Central memory CD4-positive, alpha-beta T cell (primary cell): ENCODE results near the gene CLDN9.

Experiments used
- DNase-seq: peaks from one replicate; pipeline ENCODE4 v3.0.0; 2022

The CLDN9 gene

DNA sequence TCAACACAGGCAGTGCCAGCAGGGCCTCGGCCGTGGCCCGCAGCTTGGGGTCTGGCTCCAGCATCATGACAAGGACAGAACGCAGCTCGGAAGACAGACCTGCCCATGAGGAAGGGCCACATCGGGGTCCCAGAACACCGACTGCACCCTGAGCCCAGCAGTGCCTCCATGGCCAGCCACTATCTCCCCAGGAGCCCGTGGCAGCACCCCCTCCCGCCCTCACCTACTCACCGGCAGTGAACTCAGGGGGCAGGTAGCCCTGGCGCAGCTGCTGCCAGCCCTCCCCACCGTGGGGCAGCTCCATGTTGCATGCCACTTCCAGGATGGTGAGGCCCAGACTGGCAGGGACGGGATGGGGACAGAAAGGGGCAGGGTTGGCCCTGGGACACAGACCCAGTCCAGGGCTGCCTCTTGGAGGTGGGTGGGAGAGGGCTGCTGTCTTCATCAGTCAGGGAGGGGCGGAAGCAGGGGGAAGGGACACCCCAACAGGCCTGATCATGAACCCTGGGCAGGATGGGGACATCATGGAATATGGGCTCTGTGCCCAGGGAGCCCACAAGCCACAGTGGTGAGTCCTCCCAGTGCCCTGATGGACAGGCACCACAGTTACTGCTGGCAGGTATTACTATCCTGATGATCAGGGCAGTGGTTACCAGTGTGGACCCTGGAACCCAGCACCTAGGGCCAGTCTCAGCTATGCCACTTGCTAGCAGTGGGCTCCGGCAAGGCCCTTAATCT, 38.2 kb upstream of the CLDN9 start:
- DNase-seq, result no peak

DNA sequence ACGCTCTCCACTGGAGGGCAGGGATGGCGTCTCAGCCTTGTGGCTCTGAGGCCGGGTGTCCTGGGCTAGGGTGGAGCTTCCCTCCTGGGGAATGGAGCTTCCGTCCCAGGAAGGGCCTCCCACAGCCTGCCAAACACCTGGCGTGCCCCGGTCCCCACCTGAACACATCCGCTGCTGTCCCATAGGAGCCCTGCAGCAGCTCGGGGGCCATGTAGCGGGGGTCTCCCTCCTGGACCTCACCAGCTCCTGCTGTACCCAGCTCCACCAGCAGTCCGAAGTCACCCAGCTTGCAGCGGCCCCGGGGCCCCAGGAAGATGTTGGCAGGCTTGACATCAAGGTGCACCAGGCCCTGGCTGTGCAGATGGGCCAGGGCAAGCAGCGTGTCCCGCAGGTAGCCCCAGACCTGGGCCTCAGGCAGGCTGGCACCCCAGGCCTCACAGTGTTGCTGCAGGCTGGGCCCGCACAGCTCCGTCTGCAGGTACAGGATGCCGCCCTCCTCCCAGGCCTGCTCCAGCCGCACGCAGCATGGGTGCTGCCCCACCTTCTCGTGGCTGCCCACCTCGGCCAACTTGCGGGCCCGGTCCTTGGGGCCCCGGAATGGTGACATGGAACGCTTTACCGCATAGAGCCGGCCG, 37.4 kb upstream of the CLDN9 start:
- no peak for DNase-seq

DNA sequence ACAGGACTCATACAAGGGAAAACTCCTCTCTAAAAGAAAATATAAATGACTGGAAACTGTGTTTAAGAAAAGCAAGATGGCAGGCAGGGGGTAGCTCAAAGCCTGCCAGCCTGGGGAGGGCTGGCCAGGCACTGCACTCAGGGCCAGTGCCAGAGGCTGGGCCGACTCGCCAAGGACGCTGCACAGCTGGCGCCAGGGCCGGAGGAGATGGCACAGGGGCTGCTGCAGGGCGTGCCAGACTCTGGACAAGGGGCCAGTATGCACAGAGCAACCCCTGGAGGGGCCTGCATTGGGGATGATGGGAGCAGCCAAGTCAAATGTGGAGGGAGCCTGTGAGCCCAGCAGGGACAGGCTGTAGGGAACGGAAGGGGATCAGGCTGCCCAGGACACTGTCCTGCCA, 36.5 kb upstream of the CLDN9 start:
- DNase-seq, result no peak

DNA sequence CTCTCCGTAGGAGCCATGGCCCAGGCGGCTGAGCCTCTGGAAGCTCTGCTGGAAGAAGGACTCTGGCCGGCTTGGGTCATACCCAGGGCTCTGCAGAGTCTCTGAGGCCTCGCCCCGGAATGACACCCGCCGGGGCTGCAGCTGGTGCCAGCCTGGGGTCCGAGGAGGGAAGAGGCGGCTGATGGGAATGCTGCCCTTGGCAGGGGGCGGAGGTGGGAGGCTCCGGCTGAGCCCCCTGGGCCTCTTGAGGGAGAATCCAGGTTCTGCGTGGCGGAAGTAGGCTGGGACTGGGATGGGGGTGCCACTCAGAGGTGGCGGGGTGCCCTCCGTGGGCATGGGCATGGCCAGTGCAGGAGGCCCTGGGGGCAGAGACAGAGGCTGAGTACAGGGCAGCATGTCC, 36.0 kb upstream of the CLDN9 start:
- DNase-seq, result no peak

DNA sequence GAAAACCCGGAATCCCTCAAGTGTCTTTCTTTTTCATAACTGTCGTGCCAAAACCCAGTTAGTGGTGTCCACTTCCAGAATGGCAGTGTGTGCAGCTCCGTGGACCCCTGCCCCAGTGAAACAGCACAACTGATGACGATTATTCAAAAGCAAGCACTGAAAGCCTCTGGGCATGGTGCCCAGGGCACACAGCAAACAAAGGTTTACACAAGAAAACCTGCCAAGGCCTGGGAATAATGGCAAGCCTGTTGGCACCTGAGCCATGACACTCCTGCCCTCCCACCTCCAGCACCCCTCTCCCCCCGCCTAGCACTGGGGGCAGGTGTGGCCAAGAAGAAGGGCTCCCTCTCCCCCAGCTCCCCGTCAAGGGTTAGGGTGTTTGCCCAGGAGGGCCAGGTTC, 35.3 kb upstream of the CLDN9 start:
- no peak for DNase-seq

DNA sequence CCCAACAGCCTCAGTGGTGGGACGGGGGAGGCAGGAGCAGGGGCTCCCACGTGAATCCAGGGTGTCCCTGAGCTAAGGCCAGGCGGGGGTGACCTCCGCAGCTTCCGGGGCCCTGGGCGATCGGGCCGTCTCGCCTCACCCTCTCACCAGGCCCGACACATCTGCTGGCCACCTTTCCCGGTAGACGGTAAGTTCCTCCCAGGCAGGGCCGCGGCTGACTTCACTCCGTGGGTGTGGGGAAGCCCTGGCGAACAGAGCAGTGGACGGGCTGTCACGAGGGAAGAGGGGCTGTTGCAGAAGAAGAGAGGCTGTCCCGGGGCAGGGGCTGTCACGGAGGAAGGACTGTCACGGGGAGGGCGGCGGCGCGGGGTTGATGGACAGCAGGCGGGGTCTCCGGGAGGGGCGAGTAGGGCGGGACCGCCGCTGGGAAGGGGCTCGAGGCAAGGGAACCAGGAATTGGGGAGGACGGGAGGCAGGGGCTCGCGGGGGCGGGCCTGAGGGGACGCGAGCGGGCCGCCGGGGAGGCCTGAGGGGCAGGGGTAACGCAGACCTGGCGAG, 33.0 kb upstream of the CLDN9 start:
- DNase-seq, result no peak

DNA sequence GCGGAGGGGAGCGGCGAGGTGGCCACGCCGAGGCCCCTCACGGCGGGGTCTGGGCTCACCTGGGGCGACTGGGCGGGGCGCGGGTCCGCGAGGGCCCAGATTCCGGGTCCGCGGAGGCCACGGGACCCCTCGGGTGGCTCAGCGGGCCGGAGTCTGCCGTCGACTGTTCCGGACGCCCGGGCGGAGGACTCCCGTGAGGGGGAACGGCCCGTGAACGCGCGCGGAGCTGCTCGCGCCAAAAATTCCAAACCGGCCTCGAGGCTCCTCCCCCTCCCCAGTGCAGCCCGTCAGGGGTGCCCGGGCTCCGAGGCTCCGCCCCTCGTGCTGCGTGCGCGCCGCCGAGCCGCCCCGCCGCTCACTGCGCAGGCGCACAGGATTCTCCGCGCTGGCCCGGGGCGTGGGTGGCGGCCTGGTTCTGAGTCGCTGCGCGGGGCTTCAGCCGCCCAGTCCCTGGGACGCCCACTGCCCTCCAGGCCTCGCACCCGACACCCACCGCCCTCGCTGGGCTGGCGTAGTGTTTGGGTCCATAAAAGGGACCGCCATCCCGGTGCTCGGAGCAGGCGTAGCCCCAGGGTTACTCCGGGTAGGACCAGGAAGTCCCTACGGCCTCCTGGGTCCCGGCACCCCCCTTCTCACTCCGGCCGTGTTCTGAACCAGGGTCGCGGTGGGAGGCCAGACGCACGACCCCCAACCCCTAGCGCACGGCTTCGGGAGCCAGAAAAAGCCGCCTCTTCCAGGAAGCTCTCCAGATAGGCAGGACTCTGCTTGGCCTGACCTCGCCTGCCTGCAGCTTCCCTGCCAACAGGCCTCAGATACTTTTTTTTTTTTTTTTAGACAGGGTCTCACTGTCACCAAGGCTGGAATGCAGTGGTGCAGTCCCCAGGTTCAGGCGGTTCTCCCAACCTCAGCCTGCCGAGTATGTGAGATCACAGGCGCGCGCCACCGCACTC, 32.2 kb upstream of the CLDN9 start, which contains the start of gene PKMYT1:
Gene PKMYT1 (minus strand): TSS at position 220 of the 950 bp plus-strand sequence. CDS start 789 bp downstream, outside the sequence.
- peak; percentile 93 for DNase-seq

DNA sequence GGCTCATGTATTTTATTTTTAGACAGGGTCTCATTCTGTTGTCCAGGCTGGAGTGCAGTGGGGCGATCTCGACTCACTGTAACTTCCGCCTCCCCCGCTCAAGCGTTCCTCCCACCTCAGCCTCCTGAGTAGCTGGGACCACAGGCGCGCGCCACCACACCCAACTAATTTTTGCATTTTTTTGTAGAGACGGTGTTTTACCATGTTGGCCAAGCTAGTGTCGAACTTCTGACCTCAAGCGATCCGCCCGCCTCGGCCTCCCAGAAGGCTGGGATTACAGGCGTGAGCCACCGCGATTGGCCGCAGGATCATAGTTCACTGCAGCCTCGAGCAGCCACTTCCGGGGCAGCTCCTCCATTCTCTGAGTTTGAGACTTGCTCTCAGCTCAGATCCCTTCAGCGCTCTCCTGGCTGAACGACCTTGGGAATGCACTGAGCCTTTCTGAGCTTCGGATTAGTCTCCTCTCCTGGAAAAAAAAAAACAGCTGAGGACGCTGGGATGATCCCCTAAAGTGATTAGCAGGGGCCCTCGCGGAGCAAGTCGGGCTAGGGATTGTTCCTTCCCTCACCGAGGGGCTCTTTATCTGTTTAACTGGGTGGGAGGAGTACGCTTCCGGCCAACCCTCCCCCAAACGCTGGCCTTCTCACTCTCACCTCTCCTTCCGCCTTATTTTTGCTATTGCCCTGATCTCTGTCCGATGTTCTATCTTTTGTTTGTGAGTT, 31.4 kb upstream of the CLDN9 start:
- DNase-seq, result no peak

DNA sequence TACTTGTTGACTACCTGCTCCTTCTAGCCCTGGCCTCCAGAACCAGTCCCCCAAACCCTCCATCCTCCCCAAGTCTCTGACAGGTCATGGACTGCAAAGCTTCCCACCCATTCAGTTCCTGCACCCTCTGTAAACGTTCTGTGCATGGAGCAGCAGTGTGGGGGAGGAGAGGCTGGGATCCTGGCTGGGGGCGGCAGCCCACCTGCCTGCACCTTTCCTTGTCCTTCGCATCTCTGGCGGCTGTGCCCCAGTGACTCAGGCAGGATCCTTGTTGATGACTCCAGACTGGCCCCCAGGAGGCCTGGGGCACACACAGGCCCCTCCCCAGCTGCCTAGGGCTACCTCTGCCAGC, 30.8 kb upstream of the CLDN9 start:
- no peak for DNase-seq

DNA sequence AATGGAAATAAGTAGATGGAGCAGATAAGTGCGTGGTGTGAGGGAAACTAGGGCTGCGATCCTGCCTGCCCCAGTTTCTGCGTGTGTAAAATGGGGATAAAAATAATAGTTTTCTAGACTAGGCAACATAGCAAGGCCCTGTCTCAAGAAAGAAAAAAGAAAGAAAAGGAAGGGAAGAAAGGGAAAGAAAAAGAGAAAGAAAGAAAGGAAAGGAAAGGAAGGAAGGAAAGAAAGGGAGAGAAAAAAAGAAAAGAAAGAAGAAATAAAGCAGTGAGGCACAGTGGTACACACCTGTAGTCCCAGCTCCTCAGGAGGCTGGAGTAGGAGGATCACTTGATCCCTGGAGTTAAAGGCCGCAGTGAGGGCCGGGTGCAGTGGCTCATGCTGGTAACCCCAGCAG, 30.3 kb upstream of the CLDN9 start:
- DNase-seq, result no peak

DNA sequence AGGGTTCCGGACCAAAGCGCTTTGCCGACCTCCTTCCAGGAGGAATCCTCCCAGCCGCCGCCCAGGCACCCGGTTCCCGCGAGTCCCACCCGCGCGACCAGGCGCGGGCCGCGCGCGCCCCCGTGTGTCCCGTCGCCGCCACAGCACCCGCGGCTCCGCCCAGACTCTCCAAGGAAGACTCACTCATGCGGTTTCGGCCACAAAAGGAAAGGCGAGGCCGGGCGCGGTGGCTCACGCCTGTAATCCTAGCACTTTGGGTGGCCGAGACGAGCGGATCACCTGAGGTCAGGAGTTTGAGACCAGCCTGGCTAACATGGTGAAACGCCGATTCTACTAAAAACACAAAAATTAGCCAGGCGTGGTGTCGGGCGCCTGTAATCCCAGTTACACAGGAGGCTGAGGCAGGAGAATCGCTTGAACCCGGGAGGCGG, 29.0 kb upstream of the CLDN9 start:
- no peak for DNase-seq

DNA sequence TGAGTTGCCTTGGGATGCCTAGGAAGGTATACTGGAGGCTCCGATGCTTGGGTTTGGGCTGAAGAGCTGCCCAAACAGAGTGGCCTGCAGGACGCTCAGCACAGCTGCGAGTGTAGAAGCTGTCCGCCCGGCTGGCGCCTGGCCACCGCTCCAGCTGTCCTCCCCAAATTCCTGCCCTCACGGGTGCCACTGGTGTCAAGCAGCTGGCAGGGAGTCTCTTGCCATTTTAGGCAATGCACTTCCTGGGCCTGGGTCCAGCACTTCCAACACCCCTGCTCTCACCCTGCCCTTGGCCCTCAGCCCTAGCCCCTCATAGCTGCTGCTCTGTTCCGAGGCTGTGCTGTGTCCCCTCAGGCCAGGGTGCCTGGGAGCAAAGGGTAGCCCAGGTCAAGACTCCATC, 27.3 kb upstream of the CLDN9 start:
- no peak for DNase-seq

DNA sequence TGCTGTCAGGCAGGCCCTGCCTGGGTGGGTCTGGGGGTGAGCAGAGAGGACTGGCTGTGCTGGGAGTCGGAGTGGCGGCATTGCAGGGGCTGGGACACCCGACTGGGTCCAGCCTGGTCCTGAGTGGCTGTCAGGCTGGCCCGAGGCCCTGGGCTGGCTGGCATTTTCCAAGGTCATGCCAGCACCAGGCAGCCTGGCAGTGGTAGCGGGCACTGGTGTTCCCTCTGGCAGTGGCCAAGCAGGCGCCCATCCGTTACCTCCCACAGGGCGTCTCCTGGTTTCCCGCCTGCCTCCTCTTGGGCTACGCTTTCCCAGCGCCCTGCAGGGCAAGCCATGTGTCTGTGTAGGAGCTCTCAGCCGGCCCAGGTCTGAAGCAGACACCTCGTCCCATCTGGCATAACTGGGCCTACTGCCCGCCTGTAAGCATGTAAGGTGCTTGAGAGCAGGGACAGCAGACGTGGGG, 26.8 kb upstream of the CLDN9 start:
- DNase-seq, result no peak

DNA sequence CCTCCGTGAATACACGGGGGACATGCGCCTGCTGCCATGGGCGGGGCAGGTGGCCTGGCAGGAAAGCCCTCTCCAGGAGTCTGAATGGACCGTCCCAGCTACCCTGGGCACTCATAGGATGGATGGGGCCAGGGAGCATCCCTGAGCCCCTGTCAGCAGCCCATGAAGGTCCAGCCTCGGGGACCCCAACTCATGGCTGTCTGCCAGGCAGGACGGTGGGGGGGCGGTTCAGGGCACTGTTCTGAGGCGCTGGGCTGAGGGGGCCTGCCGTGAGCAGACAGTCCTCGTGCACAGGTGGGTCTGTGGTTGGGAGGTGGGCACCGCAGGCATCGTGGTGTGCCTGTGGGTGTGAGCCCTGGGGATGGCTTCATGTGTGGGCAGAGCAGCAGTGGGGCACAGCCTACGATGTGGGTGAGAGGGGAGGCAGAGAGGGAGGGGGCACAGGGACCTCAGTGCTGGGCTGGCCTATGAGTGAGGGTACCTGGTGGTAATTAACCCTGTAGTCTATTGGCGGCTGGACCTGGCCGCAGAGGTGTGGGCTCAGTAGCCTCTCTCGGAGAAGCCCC, 26.0 kb upstream of the CLDN9 start:
- DNase-seq, result no peak

DNA sequence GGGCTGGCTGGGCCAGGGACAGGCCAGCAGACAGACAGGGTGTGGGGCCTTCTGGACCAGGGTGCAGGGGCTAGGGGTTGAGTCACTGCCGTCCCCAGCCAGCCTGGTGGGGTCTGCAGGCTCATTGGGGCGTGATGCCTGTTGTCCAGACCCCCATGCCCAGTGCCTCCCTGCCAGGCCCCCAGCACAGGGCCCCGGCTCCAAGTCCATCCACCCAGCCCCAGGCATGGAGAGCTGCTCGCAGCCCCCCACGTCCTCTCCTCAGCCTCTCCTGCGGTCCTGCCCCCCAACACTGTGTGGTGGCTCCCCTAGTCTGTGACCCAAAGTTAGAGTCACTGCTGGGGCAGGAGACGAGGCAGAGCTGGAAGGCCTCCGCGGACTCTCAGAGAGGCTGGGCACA, 25.4 kb upstream of the CLDN9 start:
- DNase-seq, result no peak

DNA sequence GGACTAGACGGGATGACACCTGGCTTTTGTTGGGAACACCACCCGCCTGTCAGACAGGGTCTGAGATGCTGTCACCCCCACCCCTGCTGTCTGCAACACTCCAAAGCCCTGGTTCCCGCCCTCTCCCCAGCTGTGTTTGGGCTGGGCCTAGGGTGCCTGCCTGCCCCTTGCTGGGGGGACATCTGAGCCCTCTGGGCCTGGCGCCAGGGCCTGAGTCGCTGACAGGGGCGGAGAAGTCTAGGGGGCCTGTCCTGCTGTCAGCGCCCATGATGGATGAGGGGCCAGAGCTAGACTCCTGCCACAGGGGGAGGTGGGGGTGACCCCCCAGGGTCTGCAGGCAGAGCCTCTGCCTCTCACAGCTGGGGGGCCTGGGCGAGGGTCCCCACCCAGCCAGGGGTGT, 24.9 kb upstream of the CLDN9 start:
- DNase-seq, result no peak

DNA sequence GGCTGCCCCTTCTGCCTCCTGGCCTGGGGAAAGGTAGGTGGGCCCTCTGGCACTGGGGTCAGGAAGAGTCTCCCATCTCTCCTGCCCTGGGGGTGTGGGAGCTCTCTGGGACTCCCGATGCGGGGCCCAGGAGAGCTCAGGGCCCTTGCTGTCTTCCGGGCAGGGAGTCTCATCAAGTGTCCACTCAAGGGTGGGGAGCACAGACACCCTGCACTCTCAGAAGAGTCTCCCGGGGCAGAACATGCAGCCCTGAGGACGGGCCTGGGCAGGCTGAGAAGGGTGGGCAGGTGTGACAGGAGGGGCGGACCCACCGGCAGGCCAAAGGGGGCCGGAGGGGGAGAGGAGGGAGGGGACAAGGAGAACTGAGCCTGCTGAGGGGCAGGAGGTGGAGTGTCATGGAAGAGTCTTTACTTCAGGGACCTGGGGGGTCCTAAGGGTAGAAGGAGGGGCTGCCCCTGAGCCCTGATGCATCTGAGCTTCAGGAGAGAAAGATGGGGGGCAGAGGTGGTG, 24.1 kb upstream of the CLDN9 start:
- no peak for DNase-seq

DNA sequence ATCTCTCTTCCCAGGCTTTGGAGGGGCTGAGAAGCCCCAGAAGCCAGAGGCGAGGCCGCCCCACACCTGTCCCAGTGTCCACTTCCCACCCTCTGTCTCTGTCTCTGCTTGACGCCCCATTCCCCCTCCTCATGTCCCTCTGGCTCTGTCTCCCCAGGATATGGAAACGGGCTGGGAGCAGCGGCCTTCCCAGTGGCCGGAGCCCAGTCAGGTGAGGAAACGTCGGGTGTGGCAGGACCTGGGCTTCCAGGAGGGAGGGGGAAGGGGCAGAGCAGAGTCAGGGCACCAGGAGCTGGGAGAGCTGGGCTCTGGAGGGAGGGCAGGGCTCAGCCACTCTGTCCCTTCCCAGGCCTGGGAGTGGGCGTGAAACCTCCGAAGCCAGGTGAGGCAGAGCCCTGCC, 21.8 kb upstream of the CLDN9 start:
- no peak for DNase-seq

DNA sequence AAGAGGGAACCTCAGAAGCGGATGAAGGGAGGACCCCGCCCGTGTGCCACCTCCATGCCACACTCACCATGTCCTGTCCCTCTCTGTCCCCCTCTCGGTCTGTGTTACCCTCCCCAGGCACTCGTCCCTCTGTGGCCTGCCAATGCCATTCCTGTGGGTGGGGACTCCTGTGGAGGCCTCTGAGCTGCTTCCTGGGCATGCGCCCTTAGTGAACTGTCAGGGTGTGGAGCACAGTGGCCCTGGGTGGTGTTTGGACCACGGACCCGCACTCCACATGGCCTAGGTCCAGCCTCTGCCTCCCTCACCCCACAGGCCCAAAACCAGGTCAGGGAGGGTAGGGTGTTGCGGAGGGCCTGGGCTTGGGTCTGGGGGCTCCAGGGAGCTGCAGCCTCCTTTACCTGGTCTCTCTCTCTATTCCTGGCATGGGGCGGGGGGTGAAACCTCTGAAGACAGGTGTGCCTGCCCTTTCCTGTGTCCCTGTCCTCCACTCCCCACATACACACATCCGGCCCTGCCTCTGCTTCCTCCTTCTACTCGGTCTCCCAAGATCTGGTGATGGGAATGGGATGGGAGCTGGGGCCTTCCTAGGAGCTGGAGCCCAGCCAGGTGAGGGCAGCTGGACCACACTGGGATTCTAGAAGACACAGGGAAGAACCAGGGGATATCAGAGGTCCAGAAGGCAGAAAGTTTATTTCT, 21.0 kb upstream of the CLDN9 start:
- DNase-seq, result no peak

DNA sequence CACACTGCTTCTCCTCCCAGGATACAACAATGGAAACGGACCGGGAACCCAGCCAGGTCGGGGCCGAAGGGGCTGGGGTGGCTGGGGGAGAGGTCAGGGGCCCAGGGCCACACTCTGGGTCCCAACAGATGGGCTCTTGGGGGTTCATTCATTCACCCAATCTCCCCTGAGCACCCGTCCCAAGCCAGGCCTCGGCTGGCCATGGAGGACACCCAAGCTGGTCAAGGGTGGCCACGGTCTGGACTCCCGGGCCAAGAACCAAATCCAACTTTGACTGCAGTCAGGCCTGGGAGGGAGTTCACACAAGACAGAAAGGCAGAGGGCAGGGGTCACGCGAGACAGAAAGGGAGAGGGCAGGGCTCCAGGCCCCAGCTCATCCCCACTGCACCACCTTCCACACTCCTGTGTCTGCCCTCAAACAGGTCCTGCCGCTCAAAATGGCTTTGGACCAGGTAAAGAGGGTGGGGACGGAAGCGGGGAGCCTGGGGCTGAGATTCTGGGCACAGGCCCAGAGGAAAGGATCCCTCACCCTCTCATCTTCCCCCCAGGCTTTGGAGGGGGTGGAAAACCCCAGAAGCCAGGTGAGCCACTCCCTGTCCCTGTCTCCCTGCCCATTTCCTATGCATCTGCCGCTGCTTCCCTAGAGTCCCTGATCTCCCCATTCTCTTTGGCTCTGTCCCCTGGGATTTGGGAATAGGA, 20.2 kb upstream of the CLDN9 start:
- no peak for DNase-seq

DNA sequence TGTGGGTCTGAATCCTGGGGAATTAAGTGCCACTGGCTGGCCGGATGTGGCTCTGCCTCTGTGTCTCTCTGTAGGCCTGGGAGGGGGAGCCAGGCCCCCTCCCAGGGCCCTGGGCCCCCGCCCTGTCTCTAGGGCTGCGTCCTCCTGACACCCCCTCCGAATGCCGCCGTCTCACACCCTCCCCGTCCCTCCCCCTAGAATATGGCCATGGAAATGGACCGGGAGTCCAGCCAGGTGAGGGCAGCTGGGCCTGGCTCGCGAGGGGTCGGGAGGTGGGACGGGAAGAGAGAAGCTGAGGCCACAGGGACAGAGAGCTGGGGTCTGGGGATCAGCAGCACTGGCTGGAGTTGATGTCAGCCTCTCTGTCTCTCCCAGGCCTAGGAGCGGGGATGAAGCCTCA, 16.4 kb upstream of the CLDN9 start:
- no peak for DNase-seq
